IPS DF 6.9 (cell line): ENCODE results near the gene PRR16.

ENCODE experiments used
- DNase-seq: peaks from one replicate; pipeline ENCODE4 v3.0.0-alpha.2; 2013; ENCODE audit warnings: low read depth, low spot score
- H3K27ac ChIP-seq: one replicate; pipeline ENCODE4 v1.5.1; 2013; ENCODE audit warnings: low read length, control low read depth
- H3K27me3 ChIP-seq: 2 replicates; pipeline ENCODE4 v1.6.1; 2013; ENCODE audit warnings: mild to moderate bottlenecking, low read length; ENCODE audit not compliant: control insufficient read depth, insufficient read depth
- H3K36me3 ChIP-seq: 2 replicates; pipeline ENCODE4 v1.6.1; 2013; ENCODE audit warnings: low read length; ENCODE audit not compliant: control insufficient read depth, insufficient read depth
- H3K4me1 ChIP-seq: 2 replicates; pipeline ENCODE4 v1.6.1; 2013; ENCODE audit warnings: low read length; ENCODE audit not compliant: control insufficient read depth, insufficient read depth
- H3K4me3 ChIP-seq: 2 replicates; pipeline ENCODE4 v1.5.1; 2013; ENCODE audit warnings: mild to moderate bottlenecking, low read length
- H3K9me3 ChIP-seq: 2 replicates; pipeline ENCODE4 v1.6.1; 2013; ENCODE audit warnings: low read length, inconsistent platforms; ENCODE audit not compliant: control insufficient read depth, insufficient read depth
- WGBS: extraction: QIAGEN DNeasy Blood & Tissue Kit; methylation state at CpG from one replicate; pipeline ENCODE4 v1.1.7; 2013; ENCODE audit warnings: mixed read lengths, missing lambda C conversion rate; ENCODE audit not compliant: insufficient read length, insufficient coverage; 5-methylcytosine and 5-hydroxymethylcytosine counted together

Gene PRR16

DNA sequence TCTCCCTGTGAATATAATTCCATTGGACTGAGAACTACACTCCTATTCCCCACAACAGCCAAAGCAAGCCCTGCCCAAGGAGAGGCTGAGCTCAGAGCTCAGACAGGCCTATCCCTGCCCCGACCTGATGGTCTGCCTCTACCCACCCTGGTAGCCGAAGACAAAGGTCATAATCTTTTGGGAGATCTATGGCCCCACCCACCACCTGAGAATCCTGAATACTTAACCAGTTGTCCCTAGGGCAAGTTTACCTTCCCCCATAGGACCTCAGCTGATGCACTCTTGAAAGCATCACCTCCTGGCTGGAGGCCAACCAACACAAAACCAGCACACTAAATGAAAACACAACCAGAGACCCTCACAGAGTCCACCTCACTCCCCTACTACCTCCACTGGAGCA is 167.5 kb downstream of the PRR16 start:
- Histone ChIP-seq H3K27me3 (no peaks in the 10 kb centered on the region), H3K4me1 (no peaks in the 10 kb centered on the region), H3K27ac (no peak overlapping the region), H3K4me3 (no peak overlapping the region), H3K9me3 (no peaks in the 10 kb centered on the region), H3K36me3 (no peaks in the 10 kb centered on the region)
- no CpG with 5 or more reads among the region's 2 CpGs for WGBS
- no peak for DNase-seq

DNA sequence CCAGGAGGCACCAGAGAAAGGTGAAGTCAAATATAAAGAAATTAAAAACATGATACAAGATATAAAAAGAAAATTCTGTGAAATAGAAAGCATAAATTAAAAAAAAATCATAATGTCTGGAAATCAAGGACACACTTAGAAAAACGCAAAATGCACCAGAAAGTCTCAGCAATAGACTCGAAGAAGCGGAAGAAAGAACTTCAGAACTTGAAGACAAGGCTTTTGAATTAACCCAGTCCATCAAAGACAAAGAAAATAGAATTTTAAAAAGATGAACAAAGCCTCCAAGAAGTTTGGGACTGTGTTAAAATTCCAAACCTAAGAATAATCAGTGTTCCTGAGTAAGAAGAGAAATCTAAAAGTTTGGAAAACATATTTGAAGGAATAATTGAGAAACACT is 168.3 kb downstream of the PRR16 start:
- Histone ChIP-seq H3K27me3 (no peaks in the 10 kb centered on the region), H3K36me3 (no peaks in the 10 kb centered on the region), H3K27ac (no peak overlapping the region), H3K9me3 (no peaks in the 10 kb centered on the region), H3K4me1 (no peaks in the 10 kb centered on the region), H3K4me3 (no peak overlapping the region)
- DNase-seq, result no peak
- no CpG with 5 or more reads among the region's 3 CpGs for whole genome bisulfite sequencing

DNA sequence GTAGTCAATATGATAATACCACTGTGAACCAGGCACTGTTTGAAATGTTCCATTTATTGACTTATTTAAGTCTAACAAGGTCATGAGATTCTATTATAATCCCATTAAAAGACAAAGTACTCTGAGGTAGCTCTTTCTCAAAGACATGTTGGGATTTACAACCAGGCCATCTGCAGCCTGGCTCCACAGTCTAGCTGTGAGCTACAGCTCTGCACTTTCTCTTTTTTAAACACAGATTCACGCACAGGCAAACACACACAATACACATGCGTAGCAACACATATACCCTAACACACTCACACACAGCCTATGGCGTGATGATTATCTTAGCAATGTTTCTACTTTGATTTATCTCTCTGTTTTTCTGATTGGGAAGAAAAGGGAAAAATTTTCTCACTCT is 174.3 kb downstream of the PRR16 start:
- Histone ChIP-seq H3K27me3 (no peaks in the 10 kb centered on the region), H3K27ac (no peak overlapping the region), H3K4me3 (no peak overlapping the region), H3K36me3 (no peaks in the 10 kb centered on the region), H3K9me3 (no peaks in the 10 kb centered on the region), H3K4me1 (no peaks in the 10 kb centered on the region)
- WGBS, result no CpG with 5 or more reads among the region's 3 CpGs
- DNase-seq, result no peak

DNA sequence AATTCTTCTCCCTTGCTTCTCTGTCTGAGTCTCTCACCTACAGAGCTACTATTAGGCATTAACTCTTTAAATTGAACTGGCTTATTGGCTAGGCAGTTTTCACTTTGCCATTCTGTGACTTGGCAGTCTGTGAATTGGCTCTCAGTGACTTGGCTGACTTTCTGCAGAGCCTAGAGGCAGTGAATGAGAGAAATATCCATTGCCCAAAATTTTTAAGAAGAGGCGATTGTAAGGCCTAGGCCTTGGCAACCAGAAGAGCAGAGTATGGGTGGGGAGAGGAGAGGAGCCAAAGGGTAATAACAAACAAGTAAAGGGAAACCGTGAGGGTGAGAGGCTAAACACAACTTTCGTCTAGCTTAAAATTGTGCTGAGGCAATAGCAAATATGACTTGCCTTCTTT is 176.7 kb downstream of the PRR16 start:
- no CpG with 5 or more reads among the region's 3 CpGs for WGBS
- Histone ChIP-seq H3K4me3 (no peak overlapping the region), H3K27ac (no peak overlapping the region), H3K4me1 (no peaks in the 10 kb centered on the region), H3K27me3 (no peaks in the 10 kb centered on the region), H3K36me3 (no peaks in the 10 kb centered on the region), H3K9me3 (no peaks in the 10 kb centered on the region)
- DNase-seq, result no peak

DNA sequence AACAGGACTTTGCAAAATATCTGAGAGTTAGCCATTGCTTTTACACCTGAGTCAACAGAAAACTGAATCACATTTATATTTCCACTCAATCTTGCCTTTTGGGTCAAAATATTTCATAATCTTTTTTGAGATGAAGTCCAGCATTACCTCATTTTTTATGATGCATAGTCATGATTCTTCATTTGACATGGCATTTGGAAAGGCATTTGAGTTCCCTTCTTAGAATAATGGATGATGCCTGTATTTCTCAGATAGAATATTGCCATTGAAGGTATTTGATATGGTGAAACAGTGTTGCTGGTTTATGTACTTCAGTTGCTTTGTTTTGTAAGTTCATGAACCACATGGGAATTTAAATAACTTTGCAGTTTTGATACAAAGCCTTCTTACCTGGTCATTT is 180.4 kb downstream of the PRR16 start:
- H3K9me3 ChIP-seq, result no peaks in the 10 kb centered on the region
- no peak overlapping the region for H3K27ac ChIP-seq
- H3K4me3 ChIP-seq, result no peak overlapping the region
- DNase-seq, result no peak
- no peaks in the 10 kb centered on the region for H3K36me3 ChIP-seq
- no peaks in the 10 kb centered on the region for H3K4me1 ChIP-seq
- H3K27me3 ChIP-seq, result no peaks in the 10 kb centered on the region

DNA sequence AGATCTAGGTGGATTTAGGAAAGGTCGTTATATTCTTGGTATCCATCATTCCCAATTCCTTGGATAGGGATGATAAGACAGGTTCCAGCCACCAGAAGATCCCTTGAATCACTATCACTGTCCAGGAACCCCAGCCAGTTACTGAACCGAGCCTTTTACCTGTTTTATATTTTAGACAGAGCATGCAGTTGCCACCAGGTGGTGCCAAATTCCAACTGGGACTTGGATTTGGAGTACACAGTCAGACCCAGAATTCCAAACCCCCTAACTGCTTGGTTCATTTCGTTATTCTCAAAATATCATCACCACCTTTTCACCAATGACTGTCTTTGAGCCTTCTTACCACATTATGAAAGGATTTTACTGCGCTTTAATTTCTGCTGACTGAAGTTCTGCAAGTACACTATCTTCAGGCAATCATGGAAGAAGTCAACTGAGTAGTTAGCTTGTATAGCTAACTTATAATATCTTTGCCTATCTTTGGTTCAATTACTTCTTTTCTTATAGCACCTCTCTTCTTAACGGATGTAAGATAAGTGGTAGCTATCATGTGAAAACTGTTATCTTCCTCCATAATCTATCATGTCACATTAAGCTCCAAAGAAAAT is 191.8 kb downstream of the PRR16 start:
- H3K36me3 ChIP-seq, result no peaks in the 10 kb centered on the region
- no peaks in the 10 kb centered on the region for H3K4me1 ChIP-seq
- H3K9me3 ChIP-seq, result no peaks in the 10 kb centered on the region
- H3K27me3 ChIP-seq, result no peaks in the 10 kb centered on the region
- no CpG with 5 or more reads among the region's 5 CpGs for WGBS
- peak; percentile 41 for DNase-seq
- no peak overlapping the region for H3K27ac ChIP-seq
- H3K4me3 ChIP-seq, result no peak overlapping the region

DNA sequence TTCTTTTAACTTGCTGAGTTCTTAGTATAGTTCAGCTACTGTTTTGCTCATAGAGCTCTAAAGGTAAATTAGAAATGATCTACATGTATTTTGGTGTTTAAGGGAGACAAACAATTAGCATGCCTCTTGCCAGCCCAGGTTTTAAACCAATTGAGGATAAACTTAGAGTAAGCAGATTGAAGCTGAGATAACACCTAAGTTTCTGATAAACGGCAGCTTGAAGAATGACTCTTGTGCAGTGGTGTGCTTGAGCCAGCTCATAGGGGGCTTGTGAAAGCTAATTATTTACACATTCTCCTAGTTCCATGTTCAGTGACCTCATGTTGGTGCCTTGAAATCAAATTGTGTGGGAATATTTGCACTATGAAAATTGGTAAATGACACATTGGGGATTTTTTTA is 193.0 kb downstream of the PRR16 start:
- Histone ChIP-seq H3K36me3 (no peaks in the 10 kb centered on the region), H3K27ac (no peak overlapping the region), H3K9me3 (no peaks in the 10 kb centered on the region), H3K4me1 (no peaks in the 10 kb centered on the region), H3K27me3 (no peaks in the 10 kb centered on the region), H3K4me3 (no peak overlapping the region)
- DNase-seq, result no peak
- no CpG with 5 or more reads among the region's 1 CpG for WGBS

DNA sequence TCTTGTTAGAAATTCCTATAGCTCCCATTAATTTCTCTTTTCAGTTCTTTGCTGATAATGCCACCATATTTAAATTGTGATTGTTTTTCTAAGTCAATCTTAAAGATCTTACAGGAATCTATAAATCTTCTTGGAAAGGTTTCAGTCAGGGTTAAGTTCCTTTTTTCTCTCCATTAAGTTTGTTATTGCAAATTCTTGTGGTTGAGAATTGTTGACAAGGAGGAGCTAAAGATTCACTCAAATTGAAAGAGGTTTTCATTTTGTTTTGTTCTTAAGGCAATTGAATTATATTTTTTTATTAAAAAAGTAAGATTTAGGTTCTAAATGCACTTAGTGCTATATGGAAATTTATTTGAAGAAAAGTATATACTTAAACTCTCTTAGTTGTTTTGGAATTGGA is 213.4 kb downstream of the PRR16 start:
- Histone ChIP-seq H3K4me1 (no peaks in the 10 kb centered on the region), H3K27ac (no peak overlapping the region), H3K9me3 (no peaks in the 10 kb centered on the region), H3K4me3 (no peak overlapping the region), H3K36me3 (no peaks in the 10 kb centered on the region), H3K27me3 (no peaks in the 10 kb centered on the region)
- DNase-seq, result no peak

DNA sequence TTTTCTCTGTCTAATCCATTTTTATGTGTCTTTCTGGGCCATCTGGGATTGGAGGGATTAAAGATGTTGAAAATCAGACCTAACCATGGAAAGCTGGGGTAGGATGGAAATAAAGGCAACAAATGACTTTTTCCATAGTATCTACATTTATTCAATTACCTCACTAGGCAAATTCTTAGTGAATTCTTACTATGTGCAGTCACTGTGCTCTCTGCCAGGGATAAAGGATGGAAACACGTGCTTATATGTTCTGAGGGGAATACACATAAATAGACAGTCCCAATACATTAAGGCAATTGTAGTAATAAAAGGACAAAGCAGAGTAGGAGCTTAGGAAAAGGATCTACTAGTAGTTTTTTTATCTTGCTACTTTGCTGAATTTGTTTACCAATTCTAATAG is 214.2 kb downstream of the PRR16 start:
- WGBS, result no CpG with 5 or more reads among the region's 1 CpG

DNA sequence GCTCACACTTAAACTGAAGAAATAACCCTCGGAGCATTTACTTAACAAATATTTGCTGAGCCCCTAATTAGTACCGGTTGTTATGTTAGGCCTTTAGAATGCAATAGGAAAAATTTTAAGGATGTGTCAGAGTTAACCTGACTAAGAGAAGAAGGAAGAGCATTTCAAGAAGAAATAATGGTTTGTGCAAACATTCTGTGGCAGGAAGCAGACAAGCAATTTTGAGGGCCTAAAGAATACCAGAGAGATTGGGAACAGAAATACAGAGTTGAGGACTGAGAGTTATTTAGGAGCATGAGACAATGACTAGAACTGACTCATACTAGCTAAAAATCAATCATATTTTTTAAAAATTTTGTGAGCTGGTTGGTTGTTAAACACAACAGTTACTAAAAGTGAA is 218.8 kb downstream of the PRR16 start:
- H3K27ac ChIP-seq, result no peak overlapping the region
- no peak for DNase-seq
- no peaks in the 10 kb centered on the region for H3K9me3 ChIP-seq
- no peak overlapping the region for H3K4me3 ChIP-seq
- H3K36me3 ChIP-seq, result no peaks in the 10 kb centered on the region
- 0 out of 2 replicates have a peak, but pooled peaks cover 1% of the 10 kb centered on the region for H3K4me1 ChIP-seq
- no peaks in the 10 kb centered on the region for H3K27me3 ChIP-seq
- no CpG with 5 or more reads among the region's 2 CpGs for WGBS

More for the DNA sequence above, 214.2 kb downstream of the PRR16 start:
- no peaks in the 10 kb centered on the region for H3K4me1 ChIP-seq
- H3K36me3 ChIP-seq, result no peaks in the 10 kb centered on the region
- no peaks in the 10 kb centered on the region for H3K9me3 ChIP-seq
- H3K27ac ChIP-seq, result no peak overlapping the region
- no peak overlapping the region for H3K4me3 ChIP-seq
- no peaks in the 10 kb centered on the region for H3K27me3 ChIP-seq
- DNase-seq, result no peak

DNA sequence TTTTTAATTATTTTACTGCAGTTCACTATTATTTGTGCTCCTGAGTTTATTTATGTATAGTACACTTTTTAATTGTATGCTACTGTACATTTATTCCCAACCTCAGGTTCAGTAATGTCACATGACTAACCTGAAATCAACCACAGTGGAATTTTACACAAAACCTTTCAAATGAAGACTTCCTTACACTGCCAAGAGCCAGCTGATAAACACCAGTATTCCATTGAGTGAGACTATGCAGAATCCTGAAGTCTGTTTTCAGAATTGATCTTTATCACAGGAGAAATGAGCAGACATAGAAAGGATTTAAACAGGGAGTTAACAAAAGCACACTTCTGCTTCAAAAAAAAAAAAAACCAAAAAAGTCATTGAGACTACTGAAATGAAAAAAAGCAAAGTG is 219.5 kb downstream of the PRR16 start:
- DNase-seq, result no peak
- Histone ChIP-seq H3K27ac (no peak overlapping the region), H3K4me3 (no peak overlapping the region), H3K4me1 (0 out of 2 replicates have a peak, but pooled peaks cover 1% of the 10 kb centered on the region), H3K9me3 (no peaks in the 10 kb centered on the region), H3K36me3 (no peaks in the 10 kb centered on the region), H3K27me3 (no peaks in the 10 kb centered on the region)
